Esophagus muscularis mucosa (tissue), 3 donors: ENCODE data around the gene PCDHGC5.

Source experiments
- POLR2A ChIP-seq: fragments of 450-650 bp; IDR thresholded peaks from one replicate; pipeline ENCODE4 v1.6.1; 2017; ENCODE audit warnings: antibody characterized with exemption, moderate library complexity, mild to moderate bottlenecking, low read depth
- TF ChIP-seq, protein P1 (sequence below), 3 experiments: fragments of 200-600 bp in 2 of 3; fragments of 450-650 bp in 1 of 3; sonication (generic) in 2 of 3; IDR thresholded peaks; one replicate each; pipeline ENCODE4 v1.5.1; 2017 to 2019; ENCODE audit warnings: antibody characterized with exemption in 3 of 3, mild to moderate bottlenecking in 2 of 3, moderate library complexity in 1 of 3

DNA sequence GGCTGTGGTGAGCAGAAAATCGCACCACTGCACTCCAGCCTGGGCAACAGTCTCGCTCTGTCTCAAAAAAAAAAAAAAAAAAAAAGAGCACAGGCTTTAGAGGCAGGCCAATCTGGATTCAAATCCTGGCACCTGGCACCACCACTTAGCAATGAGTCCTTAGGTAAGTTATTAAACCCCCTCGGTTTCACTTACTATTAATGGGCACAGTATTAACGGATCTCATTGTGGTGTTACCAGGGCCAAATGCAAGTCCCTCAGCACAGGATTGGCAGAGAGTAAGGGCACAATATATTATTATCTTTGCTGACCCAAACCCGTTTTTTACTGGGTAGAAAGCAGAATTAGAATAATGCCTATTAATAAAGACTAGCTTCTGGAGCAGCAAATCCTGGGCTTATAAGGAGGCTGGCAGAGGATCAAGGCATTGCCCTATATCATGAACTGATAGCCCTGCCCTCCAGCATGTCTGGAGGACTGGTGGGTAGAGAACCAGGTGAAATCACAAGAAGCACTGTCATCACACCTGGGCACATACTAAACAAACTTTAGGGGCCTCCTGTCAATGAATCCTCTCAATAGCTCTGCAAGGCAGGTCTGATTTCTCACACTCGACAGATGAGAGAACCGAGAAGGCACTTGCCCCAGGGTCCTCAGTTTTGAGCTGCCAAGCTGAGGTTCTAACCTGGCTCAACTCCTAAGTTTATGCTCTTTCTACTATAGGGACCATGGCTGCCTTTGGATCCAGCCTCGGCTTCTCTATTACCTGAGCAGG lies 17.7 kb downstream of the PCDHGC5 start:
- TF ChIP-seq, protein P1, sequence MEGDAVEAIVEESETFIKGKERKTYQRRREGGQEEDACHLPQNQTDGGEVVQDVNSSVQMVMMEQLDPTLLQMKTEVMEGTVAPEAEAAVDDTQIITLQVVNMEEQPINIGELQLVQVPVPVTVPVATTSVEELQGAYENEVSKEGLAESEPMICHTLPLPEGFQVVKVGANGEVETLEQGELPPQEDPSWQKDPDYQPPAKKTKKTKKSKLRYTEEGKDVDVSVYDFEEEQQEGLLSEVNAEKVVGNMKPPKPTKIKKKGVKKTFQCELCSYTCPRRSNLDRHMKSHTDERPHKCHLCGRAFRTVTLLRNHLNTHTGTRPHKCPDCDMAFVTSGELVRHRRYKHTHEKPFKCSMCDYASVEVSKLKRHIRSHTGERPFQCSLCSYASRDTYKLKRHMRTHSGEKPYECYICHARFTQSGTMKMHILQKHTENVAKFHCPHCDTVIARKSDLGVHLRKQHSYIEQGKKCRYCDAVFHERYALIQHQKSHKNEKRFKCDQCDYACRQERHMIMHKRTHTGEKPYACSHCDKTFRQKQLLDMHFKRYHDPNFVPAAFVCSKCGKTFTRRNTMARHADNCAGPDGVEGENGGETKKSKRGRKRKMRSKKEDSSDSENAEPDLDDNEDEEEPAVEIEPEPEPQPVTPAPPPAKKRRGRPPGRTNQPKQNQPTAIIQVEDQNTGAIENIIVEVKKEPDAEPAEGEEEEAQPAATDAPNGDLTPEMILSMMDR (IDR thresholded peaks at IDR 0.05) = no peak
- no peak for TF ChIP-seq POLR2A
